Measurements from ENCODE around the gene TUBA1B. TPM values are rescaled to one million over a fixed set of nuclear protein-coding genes. Genes with fewer than 3 reads are reported as not detected.

TUBA1B gene
- total RNA-seq, 1 experiment from 2014 or later: 3,645 TPM

- Histone ChIP-seq H3K27ac (ENCODE audit: low read depth, low read length, poor library complexity, severe bottlenecking) (no peak overlapping the region), H3K27me3 (replicated peaks; ENCODE audit: insufficient read depth, low read depth, low read length, poor library complexity) (peaks cover 2% of the 10 kb centered on the region), H3K4me1 (ENCODE audit: insufficient read depth, low read length, poor library complexity, severe bottlenecking) (no peaks in the 10 kb centered on the region), H3K9me3 (ENCODE audit: low read depth, low read length, poor library complexity, severe bottlenecking) (no peaks in the 10 kb centered on the region), H3K4me3 (ENCODE audit: low read depth, low read length, poor library complexity, severe bottlenecking) (no peak overlapping the region), H3K36me3 (ENCODE audit: insufficient read depth, low read length, poor library complexity, severe bottlenecking) (peaks cover 43% of the 10 kb centered on the region)
- no TSS peak for BruUV-seq (replicated peaks)
- ChIA-PET CTCF (interaction anchor here (0.7 to 1.2 kb wide), 2 partner anchors 12 to 13 kb away, joined by 3 to 13 read pairs; no protein-coding TSS in a partner anchor), POLR2A (ENCODE audit: low non-redundant PET) (no interaction called here)
- intact Hi-C loops (cut with micrococcal nuclease; ENCODE audit: unreplicated experiment): no loop called here
- DNase-seq (ENCODE audit: low spot score): no peak
- no peak for TF ChIP-seq CTCF (conservative IDR thresholded peaks at IDR 0.05; ENCODE audit: low read depth, low read length)
These were observed 30.8 kb downstream of the TUBA1B start for GRCh38 chr12:49100380-49100779.

DNA sequence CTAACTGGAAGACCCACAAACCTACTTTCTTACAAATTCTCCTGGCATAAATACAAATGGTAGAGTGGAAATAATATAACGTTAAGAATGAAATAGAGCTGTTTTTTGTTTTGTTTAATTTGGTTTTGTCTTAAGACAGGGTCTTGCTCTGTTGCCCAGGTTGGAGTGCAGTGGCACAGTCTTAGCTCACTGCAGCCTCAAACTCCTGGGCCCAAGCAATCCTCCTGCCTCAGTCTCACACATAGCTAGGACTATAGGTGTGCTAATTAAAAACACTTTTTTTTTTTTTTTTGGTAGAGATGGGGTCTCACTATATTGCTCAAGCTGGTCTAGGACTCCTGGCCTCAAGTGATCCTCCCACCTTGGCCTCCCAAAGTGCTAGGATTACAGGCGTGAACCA, 32.5 kb downstream of the TUBA1B start:
- BruUV-seq (replicated peaks): no TSS peak
- POLR2A ChIA-PET (ENCODE audit: low non-redundant PET): no interaction called here

DNA sequence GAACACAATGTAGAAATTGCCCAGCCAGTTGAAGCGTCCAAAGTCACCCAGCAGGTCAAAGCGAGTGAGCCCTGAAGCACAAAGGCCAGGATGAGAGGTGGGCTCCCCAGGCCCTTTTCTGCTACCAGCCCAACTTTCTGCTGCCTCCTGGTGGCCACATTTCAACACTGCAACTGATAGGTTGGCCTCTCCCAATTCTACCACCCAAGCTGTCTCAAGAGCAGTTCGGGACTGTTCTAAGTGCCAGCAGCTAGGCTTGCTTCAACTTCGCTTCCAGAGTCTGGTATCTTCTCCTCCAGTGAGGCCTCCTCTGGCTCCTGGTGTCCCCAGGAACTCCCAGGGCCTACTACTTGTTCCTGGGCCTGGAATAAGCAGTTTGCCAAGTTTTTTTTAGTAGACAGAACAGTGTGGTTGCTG, 33.2 kb downstream of the TUBA1B start:
- peaks cover 30% of the 10 kb centered on the region for H3K36me3 ChIP-seq (ENCODE audit: insufficient read depth, low read length, poor library complexity, severe bottlenecking)
- peak; percentile 86 for TF ChIP-seq CTCF (conservative IDR thresholded peaks at IDR 0.05; ENCODE audit: low read depth, low read length)
- TF ChIP-seq EZH2 (IDR thresholded peaks at IDR 0.05; ENCODE audit: borderline replicate concordance, low read depth, low read length, poor library complexity, severe bottlenecking): no peak
- DNase-seq (ENCODE audit: low spot score): peak; percentile 67
- intact Hi-C loops (cut with micrococcal nuclease; ENCODE audit: unreplicated experiment): loop anchor here (1.0 kb wide), 1 partner anchor 34 kb away; no protein-coding TSS in a partner anchor
- no peaks in the 10 kb centered on the region for H3K9me3 ChIP-seq (ENCODE audit: low read depth, low read length, poor library complexity, severe bottlenecking)
- no peak overlapping the region for H3K27ac ChIP-seq (ENCODE audit: low read depth, low read length, poor library complexity, severe bottlenecking)
- ChIA-PET POLR2A (ENCODE audit: low non-redundant PET) (no interaction called here), CTCF (interaction anchor here (0.5 to 2.2 kb wide), 9 partner anchors 8 to 137 kb away, joined by 3 to 19 read pairs (median 5); partner anchors contain the start of gene LMBR1L)
- no peaks in the 10 kb centered on the region for H3K4me1 ChIP-seq (ENCODE audit: insufficient read depth, low read length, poor library complexity, severe bottlenecking)
- peaks cover 24% of the 10 kb centered on the region for H3K27me3 ChIP-seq (replicated peaks; ENCODE audit: insufficient read depth, low read depth, low read length, poor library complexity)
- no peak overlapping the region for H3K4me3 ChIP-seq (ENCODE audit: low read depth, low read length, poor library complexity, severe bottlenecking)
- no TSS peak for BruUV-seq (replicated peaks)

More for the DNA sequence above, 32.5 kb downstream of the TUBA1B start:
- peaks cover 17% of the 10 kb centered on the region for H3K27me3 ChIP-seq (replicated peaks; ENCODE audit: insufficient read depth, low read depth, low read length, poor library complexity)
- no peak overlapping the region for H3K27ac ChIP-seq (ENCODE audit: low read depth, low read length, poor library complexity, severe bottlenecking)
- H3K9me3 ChIP-seq (ENCODE audit: low read depth, low read length, poor library complexity, severe bottlenecking): no peaks in the 10 kb centered on the region
- no peaks in the 10 kb centered on the region for H3K4me1 ChIP-seq (ENCODE audit: insufficient read depth, low read length, poor library complexity, severe bottlenecking)
- H3K4me3 ChIP-seq (ENCODE audit: low read depth, low read length, poor library complexity, severe bottlenecking): no peak overlapping the region
- TF ChIP-seq CTCF (conservative IDR thresholded peaks at IDR 0.05; ENCODE audit: low read depth, low read length) (no peak), EZH2 (IDR thresholded peaks at IDR 0.05; ENCODE audit: borderline replicate concordance, low read depth, low read length, poor library complexity, severe bottlenecking) (no peak)
- intact Hi-C loops (cut with micrococcal nuclease; ENCODE audit: unreplicated experiment): loop anchor here (1.0 kb wide), 1 partner anchor 34 kb away; no protein-coding TSS in a partner anchor
- peaks cover 33% of the 10 kb centered on the region for H3K36me3 ChIP-seq (ENCODE audit: insufficient read depth, low read length, poor library complexity, severe bottlenecking)
- CTCF ChIA-PET: interaction anchor here (0.5 to 2.2 kb wide), 10 partner anchors 9 to 136 kb away, joined by 3 to 19 read pairs (median 4); partner anchors contain the start of gene LMBR1L
- no peak for DNase-seq (ENCODE audit: low spot score)
